HCT116 (cell line): ENCODE results near the gene DENND2A. TPM values are rescaled to one million over a fixed set of nuclear protein-coding genes. Genes with fewer than 3 reads are reported as not detected.

Experiments used
- ATAC-seq: fragments of 200-7000 bp; cut with Tn5 transposase; 2 replicates; pipeline ENCODE4 v1.9.1; 2020; ENCODE audit warnings: mild to moderate bottlenecking, moderate library complexity
- BruUV-seq: library from RNA; stranded (reverse); fragments of 400-500 nt; replicated peaks from 2 replicates; lab custom pipeline; 2021; lab: Mats Ljungman, UMichigan
- CTCF ChIA-PET: fragments of 300-600 bp; sonication (Branson Sonifier 250); formaldehyde crosslinking; loops from one replicate; lab custom pipeline; 2021; ENCODE audit warnings: antibody characterized with exemption; lab: Charles Lee
- POLR2A ChIA-PET: fragments of 300-600, 350-600 bp; sonication (Branson Sonifier 250); formaldehyde crosslinking; loops from one replicate; lab custom pipeline; 2021; ENCODE audit warnings: antibody characterized with exemption; lab: Charles Lee
- RAD21 ChIA-PET, 2 experiments: fragments of 300-600 bp; sonication (Branson Sonifier 250); formaldehyde crosslinking; loops; one replicate each; lab custom pipeline; 2023; ENCODE audit warnings: low total read pairs in 2 of 2; ENCODE audit not compliant: uncharacterized antibody in 2 of 2, unreplicated experiment in 2 of 2, low non-redundant PET in 1 of 2; lab: Charles Lee
- DNase-seq: peaks from one replicate; pipeline ENCODE4 v3.0.0-alpha.2; 2010; ENCODE audit warnings: low read depth, low spot score
- H2AFZ ChIP-seq: fragments of 200-600 bp; shearing (Covaris generic), sonication (generic); 2 replicates; pipeline ENCODE4 v1.6.1; 2017; ENCODE audit warnings: low read depth, mixed run types, mixed read lengths, antibody characterized with exemption, low read length; ENCODE audit not compliant: poor library complexity, severe bottlenecking
- H3K27ac ChIP-seq: 2 replicates; pipeline ENCODE4 v1.5.1; 2012; ENCODE audit warnings: low read depth, low read length
- H3K27me3 ChIP-seq: fragments of 200-600 bp; sonication (generic); 2 replicates; pipeline ENCODE4 v1.6.1; 2016; ENCODE audit warnings: mixed run types, low read length, mixed read lengths; ENCODE audit not compliant: insufficient read depth
- H3K36me3 ChIP-seq, 2 experiments: fragments of 200-500 bp in 1 of 2; fragments of 200-600 bp in 1 of 2; sonication (Bioruptor generic) in 1 of 2; sonication (generic) in 1 of 2; 2 replicates each; pipeline versions ENCODE4 v1.5.1 to v1.6.1; 2014 to 2016; ENCODE audit warnings: low read length in 2 of 2, inconsistent platforms in 1 of 2, mixed read lengths in 1 of 2, mixed run types in 1 of 2; ENCODE audit not compliant: insufficient read depth in 2 of 2, control insufficient read depth in 1 of 2
- H3K4me1 ChIP-seq, 2 experiments: fragments of 200-600 bp in 1 of 2; sonication (generic) in 1 of 2; 2 replicates each; pipeline versions ENCODE4 v1.5.1 to v1.6.1; 2012 to 2017; ENCODE audit warnings: low read length in 2 of 2, inconsistent platforms in 1 of 2, mild to moderate bottlenecking in 1 of 2, mixed read lengths in 1 of 2, mixed run types in 1 of 2, moderate library complexity in 1 of 2; ENCODE audit not compliant: insufficient read depth in 2 of 2, control insufficient read depth in 1 of 2
- H3K4me2 ChIP-seq: fragments of 200-600 bp; sonication (generic); 2 replicates; pipeline ENCODE4 v1.6.1; 2017; ENCODE audit warnings: mixed run types, low read length, mixed read lengths
- H3K4me3 ChIP-seq, 2 experiments: fragments of 200-600 bp in 1 of 2; sonication (generic) in 1 of 2; replicated peaks in 1 of 2; 2 replicates each; pipeline ENCODE4 v1.5.1; 2011 to 2016; ENCODE audit warnings: low read length in 2 of 2, control low read depth in 1 of 2, low read depth in 1 of 2, mild to moderate bottlenecking in 1 of 2, mixed read lengths in 1 of 2, mixed run types in 1 of 2
- H3K79me2 ChIP-seq: fragments of 200-600 bp; sonication (generic); 2 replicates; pipeline ENCODE4 v1.6.1; 2017; ENCODE audit warnings: mild to moderate bottlenecking, mixed run types, low read length, moderate library complexity, mixed read lengths; ENCODE audit not compliant: insufficient read depth
- H3K9ac ChIP-seq: fragments of 200-600 bp; sonication (generic); 2 replicates; pipeline ENCODE4 v1.6.1; 2016; ENCODE audit warnings: low read length, mixed read lengths
- H3K9me2 ChIP-seq: fragments of 200-600 bp; sonication (generic), shearing (Covaris generic); 2 replicates; pipeline ENCODE4 v1.6.1; 2017; ENCODE audit warnings: mixed run types, mild to moderate bottlenecking, moderate library complexity; ENCODE audit not compliant: insufficient read depth
- H3K9me3 ChIP-seq, 2 experiments: fragments of 200-500 bp in 1 of 2; fragments of 200-600 bp in 1 of 2; sonication (Bioruptor generic) in 1 of 2; sonication (generic) in 1 of 2; 2 replicates each; pipeline ENCODE4 v1.6.1; 2014 to 2017; ENCODE audit warnings: low read length in 2 of 2, mixed read lengths in 2 of 2, inconsistent platforms in 1 of 2, low read depth in 1 of 2, mild to moderate bottlenecking in 1 of 2, mixed run types in 1 of 2, moderate library complexity in 1 of 2; ENCODE audit not compliant: control insufficient read depth in 1 of 2, insufficient read depth in 1 of 2
- H4K20me1 ChIP-seq: fragments of 200-600 bp; sonication (generic), shearing (Covaris generic); 2 replicates; pipeline ENCODE4 v1.6.1; 2017; ENCODE audit warnings: mixed run types, mild to moderate bottlenecking, moderate library complexity; ENCODE audit not compliant: insufficient read depth
- ATF3 ChIP-seq: IDR thresholded peaks from 2 replicates; pipeline ENCODE4 v1.6.1; 2012
- CBX3 ChIP-seq: IDR thresholded peaks from 2 replicates; pipeline ENCODE4 v1.6.1; 2012; ENCODE audit warnings: low read depth
- CEBPB ChIP-seq: IDR thresholded peaks from 2 replicates; pipeline ENCODE4 v1.6.1; 2012; ENCODE audit warnings: low read depth
- EGR1 ChIP-seq: IDR thresholded peaks from 2 replicates; pipeline ENCODE4 v1.6.1; 2012; ENCODE audit warnings: low read depth
- EZH2 ChIP-seq: fragments of 200-600 bp; sonication (generic); IDR thresholded peaks from 2 replicates; pipeline ENCODE4 v1.6.1; 2017; ENCODE audit warnings: antibody characterized with exemption, mixed run types
- EZH2phosphoT487 ChIP-seq: fragments of 200-600 bp; IDR thresholded peaks from 2 replicates; pipeline ENCODE4 v1.6.1; 2018; ENCODE audit warnings: antibody characterized with exemption, borderline replicate concordance
- FOSL1 ChIP-seq: IDR thresholded peaks from 2 replicates; pipeline ENCODE4 v1.6.1; 2012; ENCODE audit warnings: low read depth
- POLR2AphosphoS5 ChIP-seq: IDR thresholded peaks from 2 replicates; pipeline ENCODE4 v1.6.1; 2011; ENCODE audit warnings: mild to moderate bottlenecking, low read depth, low read length, moderate library complexity
- RAD21 ChIP-seq: IDR thresholded peaks from 2 replicates; pipeline ENCODE4 v1.6.1; 2012; ENCODE audit warnings: low read depth, mild to moderate bottlenecking
- SIN3A ChIP-seq: IDR thresholded peaks from 2 replicates; pipeline ENCODE4 v1.6.1; 2012; ENCODE audit warnings: low read depth
- SP1 ChIP-seq: IDR thresholded peaks from 2 replicates; pipeline ENCODE4 v1.6.1; 2012; ENCODE audit warnings: low read depth
- SRF ChIP-seq: IDR thresholded peaks from 2 replicates; pipeline ENCODE4 v1.6.1; 2012; ENCODE audit warnings: low read depth
- YY1 ChIP-seq: IDR thresholded peaks from 2 replicates; pipeline ENCODE4 v1.6.1; 2011; ENCODE audit warnings: low read length, low read depth, moderate library complexity, mild to moderate bottlenecking; ENCODE audit not compliant: insufficient replicate concordance; ENCODE audit errors: extremely low read depth
- ZBTB33 ChIP-seq: IDR thresholded peaks from 2 replicates; pipeline ENCODE4 v1.6.1; 2011; ENCODE audit warnings: mild to moderate bottlenecking, low read length, moderate library complexity; ENCODE audit not compliant: insufficient replicate concordance; ENCODE audit errors: extremely low read depth
- ZFX ChIP-seq: fragments of 450-650 bp; IDR thresholded peaks from 2 replicates; pipeline ENCODE4 v1.6.1; 2017
- ZNF274 ChIP-seq: fragments of 200-500 bp; sonication (Bioruptor generic); IDR thresholded peaks from 2 replicates; pipeline ENCODE4 v1.6.1; 2014; ENCODE audit warnings: mild to moderate bottlenecking, low read depth, low read length, inconsistent platforms
- intact Hi-C: fragments of 100-400 bp; cut with micrococcal nuclease; formaldehyde crosslinking; loops from 2 replicates; pipeline ENCODE4 v1.10.0; 2022
- total RNA-seq: library from RNA; stranded (reverse); gene quantifications from one replicate; pipeline ENCODE4 v1.2.1, GENCODE V29; 2021; ENCODE audit not compliant: unreplicated experiment

The DENND2A gene
- total RNA-seq, 1 experiment from 2014 or later, result 0.12 TPM

GRCh38 chr7:140643416-140643815 is 2.8 kb upstream of the DENND2A start:
- RAD21 ChIA-PET, result no interaction called here
- Histone ChIP-seq H3K27me3 (no peaks in the 10 kb centered on the region), H3K4me1 (peaks cover 2 to 10% of the 10 kb centered on the region in 2 experiments; a peak in 2 of 4 replicates), H3K27ac (no peak overlapping the region), H3K4me3 (no peak overlapping the region), H3K9me3 (no peaks in the 10 kb centered on the region), H3K9me2 (no peaks in the 10 kb centered on the region), H4K20me1 (no peaks in the 10 kb centered on the region), H3K9ac (no peak overlapping the region), H3K36me3 (no peaks in the 10 kb centered on the region), H3K4me2 (no peak overlapping the region), H3K79me2 (no peaks in the 10 kb centered on the region), H2AFZ (no peak overlapping the region)
- no TSS peak for BruUV-seq
- POLR2A ChIA-PET, result no interaction called here
- DNase-seq (no peak), ATAC-seq (no peak)
- intact Hi-C loops, result no loop called here
- no peak for TF ChIP-seq FOSL1
- TF ChIP-seq SP1, result no peak
- no peak for TF ChIP-seq CBX3
- no peak for TF ChIP-seq SRF
- no peak for TF ChIP-seq EZH2
- TF ChIP-seq ZFX, result no peak
- no peak for TF ChIP-seq EGR1
- no peak for TF ChIP-seq CEBPB
- TF ChIP-seq ATF3, result no peak
- no peak for TF ChIP-seq RAD21
- no peak for TF ChIP-seq ZNF274
- no peak for TF ChIP-seq ZBTB33
- no peak for TF ChIP-seq YY1
- no peak for TF ChIP-seq EZH2phosphoT487
- TF ChIP-seq SIN3A, result no peak
- no peak for TF ChIP-seq POLR2AphosphoS5
- CTCF ChIA-PET, result no interaction called here
